Left lung (tissue), 10 donors: ENCODE data around the gene SH3RF2. TPM values are rescaled to one million over a fixed set of nuclear protein-coding genes. Genes with fewer than 3 reads are reported as not detected.

ENCODE experiments used
- ATAC-seq: fragments of 200-7000 bp; cut with Tn5 transposase; one replicate; pipeline ENCODE4 v1.9.1; 2020; ENCODE audit warnings: moderate library complexity
- DNase-seq, 4 donors: peaks; one replicate each; pipeline ENCODE4 v3.0.0-alpha.2; 2013 to 2020
- H3K27ac ChIP-seq, 2 donors: fragments of 200-600 bp; sonication (generic) in 1 of 2; one replicate each; pipeline versions ENCODE4 v1.5.0 to v1.8.0; 2020 to 2021
- H3K27me3 ChIP-seq, 2 donors: fragments of 200-600 bp; sonication (generic) in 1 of 2; one replicate each; pipeline versions ENCODE4 v1.5.0 to v1.8.0; 2020 to 2021
- H3K36me3 ChIP-seq, 2 donors: fragments of 200-600 bp; sonication (generic) in 1 of 2; one replicate each; pipeline versions ENCODE4 v1.5.0 to v1.8.0; 2020 to 2021
- H3K4me1 ChIP-seq, 2 donors: fragments of 200-600 bp; one replicate each; pipeline ENCODE4 v1.8.0; 2021
- H3K4me3 ChIP-seq, 2 donors: fragments of 200-600 bp; sonication (generic) in 1 of 2; one replicate each; pipeline versions ENCODE4 v1.5.0 to v1.8.0; 2020 to 2021; ENCODE audit warnings: mild to moderate bottlenecking in 1 of 2
- H3K9me3 ChIP-seq, 2 donors: fragments of 200-600 bp; sonication (generic) in 1 of 2; one replicate each; pipeline versions ENCODE4 v1.5.0 to v1.8.0; 2020 to 2021
- CTCF ChIP-seq, 2 donors: fragments of 200-600 bp; sonication (generic) in 1 of 2; IDR thresholded peaks; one replicate each; pipeline versions ENCODE4 v1.5.0 to v1.8.0; 2021; ENCODE audit warnings: antibody characterized with exemption in 2 of 2
- intact Hi-C, 2 donors: fragments of 100-400 bp; cut with DNase I; formaldehyde crosslinking; loops; one replicate each; pipeline versions ENCODE4 v1.11.2 to v1.14.2; 2022
- polyA plus RNA-seq, 6 donors: library from polyadenylated mRNA; unstranded; fragments of 120-200 nt; gene quantifications; one replicate each; pipeline ENCODE4 v1.2.1, GENCODE V29; 2013; ENCODE audit not compliant: insufficient read length in 6 of 6
- total RNA-seq, 2 donors: library from RNA; stranded (reverse); fragmentation: NEBNext Ultra II Directional; extraction: Animal tissue kit (Norgen Biotek cat#: 25700); gene quantifications; one replicate each; pipeline ENCODE4 v1.2.1, GENCODE V29; 2021
- donor health status: DM: no; HTN: yes; CAD: no.
- donor health status: DM: no; HTN: no; CAD: no.

Gene SH3RF2
- total and polyA plus RNA-seq, 8 donors: 0.24 to 20.3 (median 0.47) TPM

GRCh38 chr5:146041180-146041789, 104.9 kb downstream of the SH3RF2 start:
- DNase-seq: no peak
- peak in 1 of 2 donors; percentile 36 for TF ChIP-seq CTCF (IDR thresholded peaks at IDR 0.05)
- ATAC-seq: peak; percentile 38

GRCh38 chr5:146042628-146043279, 106.4 kb downstream of the SH3RF2 start:
- H3K9me3 ChIP-seq: no peaks in the 10 kb centered on the region
- H3K27me3 ChIP-seq: no peaks in the 10 kb centered on the region
- DNase-seq: no peak
- TF ChIP-seq CTCF (IDR thresholded peaks at IDR 0.05): no peak
- H3K4me1 ChIP-seq: peaks cover 0 to 6% of the 10 kb centered on the region in 2 donors
- no peaks in the 10 kb centered on the region for H3K36me3 ChIP-seq
- intact Hi-C loops: no loop called here
- H3K27ac ChIP-seq: no peak overlapping the region
- ATAC-seq: peak; percentile 40
- H3K4me3 ChIP-seq: no peak overlapping the region

More at GRCh38 chr5:146041180-146041789, 104.9 kb downstream of the SH3RF2 start:
- no peaks in the 10 kb centered on the region for H3K36me3 ChIP-seq
- intact Hi-C loops: no loop called here
- H3K4me3 ChIP-seq: no peak overlapping the region
- H3K9me3 ChIP-seq: no peaks in the 10 kb centered on the region
- no peak overlapping the region for H3K27ac ChIP-seq
- H3K27me3 ChIP-seq: no peaks in the 10 kb centered on the region
- H3K4me1 ChIP-seq: peaks cover 0 to 6% of the 10 kb centered on the region in 2 donors

GRCh38 chr5:146043722-146044121, 107.3 kb downstream of the SH3RF2 start:
- no peaks in the 10 kb centered on the region for H3K27me3 ChIP-seq
- no peaks in the 10 kb centered on the region for H3K36me3 ChIP-seq
- ATAC-seq: no peak
- no peak for DNase-seq
- H3K4me1 ChIP-seq: peaks cover 0 to 6% of the 10 kb centered on the region in 2 donors
- intact Hi-C loops: no loop called here
- no peak for TF ChIP-seq CTCF (IDR thresholded peaks at IDR 0.05)
- H3K27ac ChIP-seq: no peak overlapping the region
- H3K9me3 ChIP-seq: no peaks in the 10 kb centered on the region
- H3K4me3 ChIP-seq: no peak overlapping the region

GRCh38 chr5:146047396-146047795, 111.0 kb downstream of the SH3RF2 start:
- Histone ChIP-seq H3K27ac (no peak overlapping the region), H3K9me3 (no peaks in the 10 kb centered on the region), H3K4me3 (no peak overlapping the region), H3K27me3 (peaks cover 0 to 4% of the 10 kb centered on the region in 2 donors), H3K4me1 (no peaks in the 10 kb centered on the region), H3K36me3 (no peaks in the 10 kb centered on the region)
- DNase-seq (no peak), ATAC-seq (peak; percentile 54)
- intact Hi-C loops: no loop called here
- TF ChIP-seq CTCF (IDR thresholded peaks at IDR 0.05): no peak

- no peaks in the 10 kb centered on the region for H3K36me3 ChIP-seq
- no peaks in the 10 kb centered on the region for H3K4me1 ChIP-seq
- H3K27me3 ChIP-seq: peaks cover 0 to 4% of the 10 kb centered on the region in 2 donors
- ATAC-seq (peak; percentile 89), DNase-seq (peak in 2 of 4 donors; percentile 51 to 72)
- H3K4me3 ChIP-seq: no peak overlapping the region
- intact Hi-C loops: no loop called here
- no peak overlapping the region for H3K27ac ChIP-seq
- peak; percentile 51 to 69 for TF ChIP-seq CTCF (IDR thresholded peaks at IDR 0.05)
- no peaks in the 10 kb centered on the region for H3K9me3 ChIP-seq
Measured at GRCh38 chr5:146048994-146049703, 112.8 kb downstream of the SH3RF2 start.
